GM18907 (cell line): ENCODE measurements around the gene NLRP1.

ENCODE experiments used
- ATAC-seq: cut with Tn5 transposase; IDR thresholded peaks from one replicate; pipeline ENCODE4 v1.9.1; 2021; ENCODE audit warnings: mild to moderate bottlenecking, moderate library complexity; ENCODE audit not compliant: unreplicated experiment

NLRP1 gene

GRCh38 chr17:5526821-5527598 lies 57.3 kb downstream of the NLRP1 start:
- ATAC-seq = no peak

- no peak for ATAC-seq
Measured at GRCh38 chr17:5523249-5523648, 61.1 kb downstream of the NLRP1 start.

- no peak for ATAC-seq
Measured at GRCh38 chr17:5522476-5522875, 61.8 kb downstream of the NLRP1 start.

GRCh38 chr17:5516060-5516792 lies 68.1 kb downstream of the NLRP1 start:
- no peak for ATAC-seq

GRCh38 chr17:5514976-5515375 lies 69.3 kb downstream of the NLRP1 start:
- no peak for ATAC-seq

GRCh38 chr17:5513628-5514027 lies 70.7 kb downstream of the NLRP1 start:
- no peak for ATAC-seq

GRCh38 chr17:5511401-5512225 lies 72.7 kb downstream of the NLRP1 start:
- no peak for ATAC-seq

GRCh38 chr17:5510771-5511170 lies 73.5 kb downstream of the NLRP1 start:
- ATAC-seq = no peak

- ATAC-seq = no peak
Measured at GRCh38 chr17:5509482-5509881, 74.8 kb downstream of the NLRP1 start.

GRCh38 chr17:5508810-5509209 lies 75.5 kb downstream of the NLRP1 start:
- ATAC-seq = no peak

GRCh38 chr17:5506307-5506706 lies 78.0 kb downstream of the NLRP1 start:
- no peak for ATAC-seq

- ATAC-seq = no peak
Measured at GRCh38 chr17:5502552-5502951, 81.8 kb downstream of the NLRP1 start.

- no peak for ATAC-seq
Measured at GRCh38 chr17:5501685-5502084, 82.6 kb downstream of the NLRP1 start.

- ATAC-seq = peak; percentile 61
Measured at GRCh38 chr17:5500589-5501391, 83.5 kb downstream of the NLRP1 start.

GRCh38 chr17:5500247-5500588 lies 84.1 kb downstream of the NLRP1 start:
- no peak for ATAC-seq

GRCh38 chr17:5499476-5500231 lies 84.7 kb downstream of the NLRP1 start:
- no peak for ATAC-seq

- no peak for ATAC-seq
Measured at GRCh38 chr17:5492970-5493369, 91.3 kb downstream of the NLRP1 start.

GRCh38 chr17:5488752-5489151 lies 95.6 kb downstream of the NLRP1 start:
- no peak for ATAC-seq

- ATAC-seq = peak; percentile 85
Measured at GRCh38 chr17:5486206-5487124, 97.8 kb downstream of the NLRP1 start, which contains the start of gene MIS12. MIS12 (plus strand) TSS chr17:5486566; CDS start chr17:5488863, 2,297 bp downstream.
